ENCODE data around the gene ART4.

ART4 gene

GRCh38 chr12:14785568-14785967 lies 57.8 kb downstream of the ART4 start:
- ATAC-seq = no peak
- no peak for TF ChIP-seq ZNF8 (CRISPR knock-in tag; IDR thresholded peaks at IDR 0.05)

GRCh38 chr12:14784471-14784870 lies 58.9 kb downstream of the ART4 start:
- TF ChIP-seq PATZ1 (CRISPR knock-in tag; IDR thresholded peaks at IDR 0.05; ENCODE audit: borderline replicate concordance) (no peak), ZNF70 (CRISPR knock-in tag; IDR thresholded peaks at IDR 0.05) (no peak), ISL1 (CRISPR knock-in tag; IDR thresholded peaks at IDR 0.05) (no peak), CSDC2 (CRISPR knock-in tag; IDR thresholded peaks at IDR 0.05) (no peak)
- ATAC-seq = no peak

- no peak for ATAC-seq
- TF ChIP-seq CSDC2 (CRISPR knock-in tag; IDR thresholded peaks at IDR 0.05) = no peak
- TF ChIP-seq BACH2 (CRISPR knock-in tag; IDR thresholded peaks at IDR 0.05; ENCODE audit: borderline replicate concordance) = no peak
- no peak for TF ChIP-seq GLIS3 (CRISPR knock-in tag; IDR thresholded peaks at IDR 0.05)
- TF ChIP-seq CSRNP3 (CRISPR knock-in tag; IDR thresholded peaks at IDR 0.05) = no peak
- no peak for TF ChIP-seq ZC3H10 (CRISPR knock-in tag; IDR thresholded peaks at IDR 0.05)
- TF ChIP-seq RARB (CRISPR knock-in tag; IDR thresholded peaks at IDR 0.05) = no peak
- no peak for TF ChIP-seq OSR1 (CRISPR knock-in tag; IDR thresholded peaks at IDR 0.05)
- TF ChIP-seq ZNF8 (CRISPR knock-in tag; IDR thresholded peaks at IDR 0.05) = no peak
- no peak for TF ChIP-seq CREB5 (CRISPR knock-in tag; IDR thresholded peaks at IDR 0.05; ENCODE audit: low read depth)
- TF ChIP-seq ZNF565 (CRISPR knock-in tag; conservative IDR thresholded peaks at IDR 0.05; ENCODE audit: low read depth) = no peak
- TF ChIP-seq ZNF70 (CRISPR knock-in tag; IDR thresholded peaks at IDR 0.05) = no peak
Measured at GRCh38 chr12:14782756-14783155, 60.6 kb downstream of the ART4 start.

- TF ChIP-seq ISL1 (CRISPR knock-in tag; IDR thresholded peaks at IDR 0.05) (no peak), CSDC2 (CRISPR knock-in tag; IDR thresholded peaks at IDR 0.05) (no peak), ZNF8 (CRISPR knock-in tag; IDR thresholded peaks at IDR 0.05) (no peak), SNAI2 (CRISPR knock-in tag; IDR thresholded peaks at IDR 0.05) (no peak), ZFP30 (CRISPR knock-in tag; IDR thresholded peaks at IDR 0.05) (no peak), TSHZ2 (CRISPR knock-in tag; IDR thresholded peaks at IDR 0.05) (no peak), POU6F1 (CRISPR knock-in tag; IDR thresholded peaks at IDR 0.05; ENCODE audit: borderline replicate concordance, low read depth) (no peak), ZFP3 (CRISPR knock-in tag; IDR thresholded peaks at IDR 0.05) (no peak), GLIS3 (CRISPR knock-in tag; IDR thresholded peaks at IDR 0.05) (no peak), OSR1 (CRISPR knock-in tag; IDR thresholded peaks at IDR 0.05) (no peak), TCF4 (CRISPR knock-in tag; IDR thresholded peaks at IDR 0.05; ENCODE audit: borderline replicate concordance) (no peak), ESRRG (CRISPR knock-in tag; IDR thresholded peaks at IDR 0.05) (no peak), ZNF565 (CRISPR knock-in tag; conservative IDR thresholded peaks at IDR 0.05; ENCODE audit: low read depth) (no peak), PPARA (CRISPR knock-in tag; IDR thresholded peaks at IDR 0.05; ENCODE audit: borderline replicate concordance) (no peak), PATZ1 (CRISPR knock-in tag; IDR thresholded peaks at IDR 0.05; ENCODE audit: borderline replicate concordance) (no peak), BACH2 (CRISPR knock-in tag; IDR thresholded peaks at IDR 0.05; ENCODE audit: borderline replicate concordance) (no peak), CREB5 (CRISPR knock-in tag; IDR thresholded peaks at IDR 0.05; ENCODE audit: low read depth) (no peak), ZNF70 (CRISPR knock-in tag; IDR thresholded peaks at IDR 0.05) (no peak)
- no peak for ATAC-seq
Measured at GRCh38 chr12:14781563-14781962, 61.8 kb downstream of the ART4 start.

All from SK-N-SH treated with all-trans-retinoic acid at 6 μM for 48 hours (cell line).